HCT116 (cell line): ENCODE data around the gene UBE2N.

Experiments used
- CTCF ChIP-seq, 3 experiments: fragments of 200-600 bp in 1 of 3; sonication (generic) in 1 of 3; IDR thresholded peaks in 2 of 3; conservative IDR thresholded peaks in 1 of 3; 2 replicates each; pipeline ENCODE4 v1.5.1; 2012 to 2017; ENCODE audit warnings: low read depth in 2 of 3, low read length in 2 of 3, antibody characterized with exemption in 1 of 3, borderline replicate concordance in 1 of 3, control low read depth in 1 of 3, mild to moderate bottlenecking in 1 of 3, mixed read lengths in 1 of 3, mixed run types in 1 of 3, moderate library complexity in 1 of 3; ENCODE audit not compliant: insufficient read depth in 1 of 3
- EZH2 ChIP-seq: fragments of 200-600 bp; sonication (generic); IDR thresholded peaks from 2 replicates; pipeline ENCODE4 v1.6.1; 2017; ENCODE audit warnings: antibody characterized with exemption, mixed run types
- POLR2A ChIP-seq: IDR thresholded peaks from 2 replicates; pipeline ENCODE4 v1.7.0; 2011; ENCODE audit warnings: borderline replicate concordance; ENCODE audit not compliant: insufficient read depth, insufficient read length; ENCODE audit errors: extremely low read depth

- TF ChIP-seq POLR2A (no peak), EZH2 (no peak), CTCF (IDR thresholded peaks at IDR 0.05 in 2 of 3, conservative IDR thresholded peaks at IDR 0.05 in 1 of 3; ENCODE audit: borderline replicate concordance in 1 of 3, insufficient read depth in 1 of 3, low read depth in 2 of 3, low read length in 2 of 3) (no peak)
Measured at GRCh38 chr12:93425736-93426411, 15.9 kb downstream of the UBE2N start.
